Panc1 (cell line): ENCODE results near the gene SOBP. TPM values are rescaled to one million over a fixed set of nuclear protein-coding genes. Genes with fewer than 3 reads are reported as not detected.

Source experiments
- ATAC-seq: fragments of 200-7000 bp; cut with Tn5 transposase; 2 replicates; pipeline ENCODE4 v1.9.1; 2020; ENCODE audit warnings: mild to moderate bottlenecking, moderate library complexity
- BruUV-seq: library from RNA; stranded (reverse); fragments of 400-500 nt; replicated peaks from 2 replicates; lab custom pipeline; 2021; lab: Mats Ljungman, UMichigan
- CTCF ChIA-PET: fragments of 300-600 bp; sonication (Branson Sonifier 250); formaldehyde crosslinking; loops from one replicate; lab custom pipeline; 2022; ENCODE audit warnings: antibody characterized with exemption; lab: Charles Lee
- POLR2A ChIA-PET: fragments of 300-600 bp; sonication (Branson Sonifier 250); formaldehyde crosslinking; loops from one replicate; lab custom pipeline; 2022; ENCODE audit warnings: antibody characterized with exemption; lab: Charles Lee
- DNase-seq: peaks from one replicate; pipeline ENCODE4 v3.0.0-alpha.2; 2010; ENCODE audit warnings: low read depth, low spot score
- H3K27ac ChIP-seq: 2 replicates; pipeline ENCODE4 v1.5.1; 2011; ENCODE audit warnings: mild to moderate bottlenecking, low read length, inconsistent platforms
- H3K27me3 ChIP-seq: fragments of 200-500 bp; sonication (Bioruptor generic); 2 replicates; pipeline ENCODE4 v1.6.0; 2014; ENCODE audit warnings: low read length, inconsistent platforms; ENCODE audit not compliant: control insufficient read depth, insufficient read depth
- H3K36me3 ChIP-seq: fragments of 200-500 bp; sonication (Bioruptor generic); 2 replicates; pipeline ENCODE4 v1.5.1; 2014; ENCODE audit warnings: inconsistent platforms, mild to moderate bottlenecking, low read length, moderate library complexity; ENCODE audit not compliant: control insufficient read depth, insufficient read depth
- H3K4me1 ChIP-seq: 2 replicates; pipeline ENCODE4 v1.5.1; 2011; ENCODE audit warnings: inconsistent platforms, mild to moderate bottlenecking, low read length, moderate library complexity; ENCODE audit not compliant: control insufficient read depth, insufficient read depth
- H3K4me3 ChIP-seq, 2 experiments: 2 replicates each; pipeline ENCODE4 v1.5.1; 2011 to 2012; ENCODE audit warnings: low read depth in 2 of 2, low read length in 2 of 2, mild to moderate bottlenecking in 2 of 2, inconsistent platforms in 1 of 2, moderate library complexity in 1 of 2
- H3K9me3 ChIP-seq: fragments of 200-500 bp; sonication (Bioruptor generic); 2 replicates; pipeline ENCODE4 v1.5.1; 2014; ENCODE audit warnings: low read depth, mild to moderate bottlenecking, inconsistent platforms, low read length, moderate library complexity; ENCODE audit not compliant: control insufficient read depth, insufficient read depth
- POLR2AphosphoS5 ChIP-seq: IDR thresholded peaks from 2 replicates; pipeline ENCODE4 v1.6.1; 2012; ENCODE audit warnings: mild to moderate bottlenecking, low read depth, low read length, moderate library complexity
- SIN3A ChIP-seq: IDR thresholded peaks from 2 replicates; pipeline ENCODE4 v1.6.1; 2012; ENCODE audit warnings: low read depth, mild to moderate bottlenecking, low read length, moderate library complexity, borderline replicate concordance; ENCODE audit not compliant: insufficient read depth
- TCF7L2 ChIP-seq: IDR thresholded peaks from 2 replicates; pipeline ENCODE4 v1.6.1; 2011; ENCODE audit warnings: mild to moderate bottlenecking, low read depth, low read length, inconsistent platforms
- in situ Hi-C: cut with HindIII; loops from 2 replicates; pipeline ENCODE4 v1.10.0; 2016; ENCODE audit warnings: low sequenced_read_pairs, low pct_unique_long_range_greater_than_20kb
- intact Hi-C: fragments of 100-400 bp; cut with micrococcal nuclease; formaldehyde crosslinking; loops from one replicate; pipeline ENCODE4 v1.10.0; 2022; ENCODE audit not compliant: unreplicated experiment
- total RNA-seq: library from RNA; stranded (reverse); gene quantifications from one replicate; pipeline ENCODE4 v1.2.1, GENCODE V29; 2021; ENCODE audit not compliant: unreplicated experiment
- TF ChIP-seq, protein P1 (sequence below): fragments of 450-650 bp; IDR thresholded peaks from 2 replicates; pipeline ENCODE4 v1.5.1; 2017; ENCODE audit warnings: mild to moderate bottlenecking
- TF ChIP-seq, protein P2 (sequence below), 2 experiments: IDR thresholded peaks; 2 replicates each; pipeline ENCODE4 v1.6.1; 2011 to 2012; ENCODE audit warnings: low read depth in 2 of 2, control low read depth in 1 of 2, low read length in 1 of 2, mild to moderate bottlenecking in 1 of 2, moderate library complexity in 1 of 2; ENCODE audit not compliant: insufficient read depth in 1 of 2

SOBP gene
- total RNA-seq, 1 experiment from 2014 or later, result 9.0 TPM

DNA sequence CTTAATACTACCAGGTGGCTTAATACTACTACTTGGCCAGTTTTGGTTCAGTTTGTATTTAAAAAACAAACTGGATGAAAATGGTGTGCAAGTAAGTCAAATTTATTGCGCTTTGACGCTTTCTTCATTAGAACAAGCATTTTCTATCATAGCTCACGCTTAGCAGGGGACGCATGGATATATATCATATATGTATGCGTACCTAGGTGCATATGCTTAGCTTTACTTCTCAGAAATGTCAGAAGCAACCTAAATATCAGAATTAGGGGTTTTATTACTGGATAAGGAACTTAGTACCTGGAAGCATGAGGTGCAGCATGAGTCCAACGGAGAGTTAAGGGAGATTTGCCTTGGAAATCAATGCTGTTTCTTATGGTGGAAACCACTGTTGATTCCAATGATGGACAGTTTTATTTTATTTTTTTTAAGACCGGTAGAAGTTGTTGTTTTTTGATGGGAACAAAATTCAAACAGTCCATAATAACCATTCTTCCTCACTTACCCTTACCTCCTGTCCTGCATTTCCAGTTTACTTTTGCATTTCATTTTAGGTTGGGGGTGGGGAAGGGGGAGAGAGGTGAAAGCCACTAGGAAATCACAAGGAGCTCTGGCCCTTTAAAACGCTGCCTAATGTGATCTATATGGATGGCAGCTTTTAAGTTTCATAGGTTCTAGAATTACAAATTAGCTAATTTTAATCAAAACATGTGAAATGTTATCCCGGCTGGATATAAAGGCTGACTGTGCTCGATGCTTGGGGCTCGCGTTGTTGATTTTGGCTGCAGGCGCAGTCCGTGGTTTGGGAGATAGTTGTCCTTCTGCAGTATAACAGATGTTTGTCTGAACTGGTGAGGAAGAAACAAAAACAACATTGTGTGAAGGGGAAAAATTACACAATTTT is 2.1 kb downstream of the SOBP start:
- TSS peak; percentile 56 for BruUV-seq
- Histone ChIP-seq H3K27ac (peak overlapping the region; percentile 65), H3K4me1 (peaks cover 59% of the 10 kb centered on the region), H3K4me3 (peak overlapping the region; percentile 75 to 78), H3K27me3 (peaks cover 4% of the 10 kb centered on the region; the same call in 1 of the 2 replicates), H3K36me3 (no peaks in the 10 kb centered on the region), H3K9me3 (no peaks in the 10 kb centered on the region)
- DNase-seq (no peak), ATAC-seq (no peak)
- ChIA-PET POLR2A (no interaction called here), CTCF (interaction anchor here (0.8 kb wide), 1 partner anchor 174 kb away, joined by 3 read pairs; no protein-coding TSS in a partner anchor)
- in situ Hi-C loops, result no loop called here
- intact Hi-C loops, result loop anchor here (5.0 kb wide), 1 partner anchor 165 kb away; no protein-coding TSS in a partner anchor
- TF ChIP-seq, protein P1, sequence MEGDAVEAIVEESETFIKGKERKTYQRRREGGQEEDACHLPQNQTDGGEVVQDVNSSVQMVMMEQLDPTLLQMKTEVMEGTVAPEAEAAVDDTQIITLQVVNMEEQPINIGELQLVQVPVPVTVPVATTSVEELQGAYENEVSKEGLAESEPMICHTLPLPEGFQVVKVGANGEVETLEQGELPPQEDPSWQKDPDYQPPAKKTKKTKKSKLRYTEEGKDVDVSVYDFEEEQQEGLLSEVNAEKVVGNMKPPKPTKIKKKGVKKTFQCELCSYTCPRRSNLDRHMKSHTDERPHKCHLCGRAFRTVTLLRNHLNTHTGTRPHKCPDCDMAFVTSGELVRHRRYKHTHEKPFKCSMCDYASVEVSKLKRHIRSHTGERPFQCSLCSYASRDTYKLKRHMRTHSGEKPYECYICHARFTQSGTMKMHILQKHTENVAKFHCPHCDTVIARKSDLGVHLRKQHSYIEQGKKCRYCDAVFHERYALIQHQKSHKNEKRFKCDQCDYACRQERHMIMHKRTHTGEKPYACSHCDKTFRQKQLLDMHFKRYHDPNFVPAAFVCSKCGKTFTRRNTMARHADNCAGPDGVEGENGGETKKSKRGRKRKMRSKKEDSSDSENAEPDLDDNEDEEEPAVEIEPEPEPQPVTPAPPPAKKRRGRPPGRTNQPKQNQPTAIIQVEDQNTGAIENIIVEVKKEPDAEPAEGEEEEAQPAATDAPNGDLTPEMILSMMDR, result no peak
- TF ChIP-seq TCF7L2 (no peak), SIN3A (no peak), POLR2AphosphoS5 (no peak)
- TF ChIP-seq, protein P2, sequence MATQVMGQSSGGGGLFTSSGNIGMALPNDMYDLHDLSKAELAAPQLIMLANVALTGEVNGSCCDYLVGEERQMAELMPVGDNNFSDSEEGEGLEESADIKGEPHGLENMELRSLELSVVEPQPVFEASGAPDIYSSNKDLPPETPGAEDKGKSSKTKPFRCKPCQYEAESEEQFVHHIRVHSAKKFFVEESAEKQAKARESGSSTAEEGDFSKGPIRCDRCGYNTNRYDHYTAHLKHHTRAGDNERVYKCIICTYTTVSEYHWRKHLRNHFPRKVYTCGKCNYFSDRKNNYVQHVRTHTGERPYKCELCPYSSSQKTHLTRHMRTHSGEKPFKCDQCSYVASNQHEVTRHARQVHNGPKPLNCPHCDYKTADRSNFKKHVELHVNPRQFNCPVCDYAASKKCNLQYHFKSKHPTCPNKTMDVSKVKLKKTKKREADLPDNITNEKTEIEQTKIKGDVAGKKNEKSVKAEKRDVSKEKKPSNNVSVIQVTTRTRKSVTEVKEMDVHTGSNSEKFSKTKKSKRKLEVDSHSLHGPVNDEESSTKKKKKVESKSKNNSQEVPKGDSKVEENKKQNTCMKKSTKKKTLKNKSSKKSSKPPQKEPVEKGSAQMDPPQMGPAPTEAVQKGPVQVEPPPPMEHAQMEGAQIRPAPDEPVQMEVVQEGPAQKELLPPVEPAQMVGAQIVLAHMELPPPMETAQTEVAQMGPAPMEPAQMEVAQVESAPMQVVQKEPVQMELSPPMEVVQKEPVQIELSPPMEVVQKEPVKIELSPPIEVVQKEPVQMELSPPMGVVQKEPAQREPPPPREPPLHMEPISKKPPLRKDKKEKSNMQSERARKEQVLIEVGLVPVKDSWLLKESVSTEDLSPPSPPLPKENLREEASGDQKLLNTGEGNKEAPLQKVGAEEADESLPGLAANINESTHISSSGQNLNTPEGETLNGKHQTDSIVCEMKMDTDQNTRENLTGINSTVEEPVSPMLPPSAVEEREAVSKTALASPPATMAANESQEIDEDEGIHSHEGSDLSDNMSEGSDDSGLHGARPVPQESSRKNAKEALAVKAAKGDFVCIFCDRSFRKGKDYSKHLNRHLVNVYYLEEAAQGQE (IDR thresholded peaks at IDR 0.05; ENCODE audit: insufficient read depth in 1 of 2, low read depth in 2 of 2, low read length in 1 of 2), result no peak

DNA sequence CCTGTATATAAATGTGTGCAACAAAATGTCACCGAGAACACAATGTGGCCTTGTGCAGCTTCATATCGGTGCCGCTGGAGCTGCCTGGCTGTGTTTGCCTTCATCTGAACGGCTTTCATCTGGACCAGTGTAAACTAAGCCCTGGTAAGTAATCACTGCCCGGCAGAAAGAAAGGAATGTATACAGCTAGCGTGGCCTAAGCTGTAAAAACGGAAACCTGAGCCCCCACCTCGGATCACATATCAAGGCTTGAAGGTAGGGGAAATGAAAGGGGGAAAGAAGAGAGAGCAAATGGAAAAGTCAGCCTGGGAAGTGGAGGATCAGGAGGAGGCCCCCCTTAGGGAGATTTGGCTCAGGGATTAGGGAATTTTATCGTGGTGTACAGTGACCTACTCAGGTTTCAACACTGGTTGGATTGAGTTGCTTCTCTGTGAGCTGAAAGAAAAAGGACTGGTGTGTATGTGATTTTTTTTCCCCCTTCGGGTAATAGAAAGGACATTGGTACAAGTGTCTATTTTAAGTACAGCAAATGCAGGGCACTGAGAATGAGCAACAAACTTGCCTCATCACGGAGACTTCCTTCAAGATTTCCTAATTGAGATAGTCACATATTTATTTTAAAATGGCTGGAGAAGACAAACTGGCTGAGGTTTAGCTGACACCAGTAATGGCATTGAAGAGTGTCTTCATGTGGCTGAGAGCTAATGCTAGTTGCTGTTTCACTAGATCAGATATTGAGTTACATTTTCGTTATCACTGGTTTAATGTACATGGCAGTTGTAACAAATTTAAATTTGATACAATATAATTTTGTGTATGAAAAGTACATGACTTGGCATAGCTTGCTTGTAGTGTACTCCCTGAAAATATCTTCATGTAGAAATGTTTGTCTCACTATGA is 3.5 kb downstream of the SOBP start:
- ATAC-seq (no peak), DNase-seq (no peak)
- no TSS peak for BruUV-seq
- TF ChIP-seq SIN3A (no peak), POLR2AphosphoS5 (no peak), TCF7L2 (no peak)
- TF ChIP-seq, protein P2 (IDR thresholded peaks at IDR 0.05; ENCODE audit: insufficient read depth in 1 of 2, low read depth in 2 of 2, low read length in 1 of 2), result no peak
- TF ChIP-seq, protein P1, result no peak
- intact Hi-C loops (loop anchor here (5.0 kb wide), 1 partner anchor 164 kb away; no protein-coding TSS in a partner anchor), in situ Hi-C loops (no loop called here)
- peaks cover 4% of the 10 kb centered on the region; the same call in 1 of the 2 replicates for H3K27me3 ChIP-seq
- H3K4me1 ChIP-seq, result peaks cover 54% of the 10 kb centered on the region
- CTCF ChIA-PET, result no interaction called here
- no peaks in the 10 kb centered on the region for H3K9me3 ChIP-seq
- POLR2A ChIA-PET, result interaction anchor here (0.5 to 0.7 kb wide), 4 partner anchors 29 to 353 kb away, joined by 3 to 10 read pairs (median 3); no protein-coding TSS in a partner anchor
- peak overlapping the region; percentile 75 to 78 for H3K4me3 ChIP-seq
- H3K36me3 ChIP-seq, result no peaks in the 10 kb centered on the region
- peak overlapping the region; percentile 80 for H3K27ac ChIP-seq
